ENCODE data around the gene CORO1C. TPM values are rescaled to one million over a fixed set of nuclear protein-coding genes. Genes with fewer than 3 reads are reported as not detected.

CORO1C gene
- polyA plus RNA-seq, 6 donors from 2014 or later = 71.0 to 84.7 (median 73.4) TPM

DNA sequence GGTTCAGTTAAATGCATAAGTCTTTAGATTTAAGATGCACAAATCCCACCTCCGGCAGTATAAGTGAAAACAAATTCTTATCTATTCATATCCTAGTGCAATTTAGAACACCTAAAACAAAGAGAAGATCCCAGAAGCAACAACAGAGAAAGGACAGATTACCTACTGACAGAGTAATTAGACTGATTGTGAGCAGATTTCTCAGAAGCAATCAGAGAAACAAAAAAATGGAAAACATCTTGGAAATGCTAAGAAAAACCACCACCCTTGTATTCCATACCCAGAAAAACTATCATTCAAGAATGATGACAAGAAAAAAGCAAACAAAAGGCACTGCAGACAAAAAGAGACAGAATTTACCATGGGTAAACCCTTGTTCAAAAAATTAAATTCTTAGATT is 50.0 kb downstream of the CORO1C start:
- Mint-ChIP-seq H3K27me3 (no peaks in the 10 kb centered on the region), H3K4me3 (no peak overlapping the region), H3K27ac (peak overlapping the region in 2 of 6 donors; percentile 28 to 52), H3K4me1 (peaks cover 6 to 22% (median 16%) of the 10 kb centered on the region in 3 donors), H3K9me3 (no peaks in the 10 kb centered on the region), H3K36me3 (peaks cover 0 to 6% of the 10 kb centered on the region in 2 donors)
- DNase-seq (no peak), ATAC-seq (ENCODE audit: low read depth in 2 of 2) (no peak)

DNA sequence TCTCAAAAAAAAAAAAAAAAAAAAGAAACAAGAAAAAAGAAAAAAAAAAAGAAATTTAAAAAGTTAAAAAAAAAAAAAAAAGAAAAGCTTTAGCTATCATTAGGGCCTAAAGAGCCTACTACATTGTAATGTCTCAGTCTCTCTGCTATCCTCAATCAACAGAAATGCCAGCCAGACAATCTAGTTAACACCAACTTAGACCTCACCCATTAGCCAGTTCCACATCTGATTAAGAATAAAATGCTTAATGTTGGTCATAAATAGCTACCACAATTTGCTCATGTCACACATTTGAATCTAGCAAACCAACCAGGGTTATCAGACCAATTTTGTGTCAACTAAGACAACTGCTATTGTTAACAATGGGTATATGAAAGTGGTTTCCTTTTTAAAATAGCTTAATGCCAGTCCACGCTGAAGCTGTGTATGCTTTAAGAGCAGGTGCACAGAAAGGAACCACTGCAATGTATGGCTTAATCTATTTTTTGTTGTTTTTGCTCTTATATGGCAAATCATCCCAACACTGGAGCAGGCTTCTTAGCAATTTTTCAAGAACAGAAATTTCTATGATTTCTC is 52.1 kb downstream of the CORO1C start:
- peak overlapping the region in 2 of 6 donors; percentile 30 to 57 for H3K27ac Mint-ChIP-seq
- ATAC-seq (ENCODE audit: low read depth in 2 of 2) = no peak
- peaks cover 4 to 21% (median 11%) of the 10 kb centered on the region in 3 donors for H3K4me1 Mint-ChIP-seq
- H3K27me3 Mint-ChIP-seq = no peaks in the 10 kb centered on the region
- H3K9me3 Mint-ChIP-seq = no peaks in the 10 kb centered on the region
- H3K36me3 Mint-ChIP-seq = peaks cover 7 to 16% of the 10 kb centered on the region in 2 donors
- no peak for DNase-seq
- H3K4me3 Mint-ChIP-seq = no peak overlapping the region

- no peaks in the 10 kb centered on the region for H3K27me3 Mint-ChIP-seq
- no peak for ATAC-seq (ENCODE audit: low read depth in 2 of 2)
- H3K9me3 Mint-ChIP-seq = no peaks in the 10 kb centered on the region
- H3K27ac Mint-ChIP-seq = peak overlapping the region in 1 of 6 donors; percentile 46
- no peak for DNase-seq
- peaks cover 7 to 16% of the 10 kb centered on the region in 2 donors for H3K36me3 Mint-ChIP-seq
- peaks cover 2 to 11% (median 6%) of the 10 kb centered on the region in 3 donors for H3K4me1 Mint-ChIP-seq
- H3K4me3 Mint-ChIP-seq = peak overlapping the region in 1 of 8 donors; percentile 5
Observed at GRCh38 chr12:108678104-108678730, 53.1 kb downstream of the CORO1C start.

DNA sequence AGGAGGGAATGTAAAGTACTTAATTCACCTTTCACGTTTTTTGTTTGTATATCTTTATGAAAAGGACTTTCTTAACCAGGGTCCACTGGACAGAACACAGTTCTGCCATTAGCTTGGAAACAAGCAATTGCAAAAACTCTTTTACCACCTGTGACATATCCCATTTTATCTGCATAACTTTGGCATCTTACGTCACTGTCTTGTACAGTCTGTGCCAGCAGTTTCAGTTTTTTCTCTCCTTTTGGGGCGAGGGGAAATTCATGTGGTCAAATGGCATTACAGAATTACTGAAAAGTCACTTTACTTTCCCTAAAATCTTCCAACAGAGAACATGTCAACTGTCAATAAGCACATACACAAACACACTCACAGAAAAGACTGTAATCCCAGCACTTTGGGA is 53.9 kb downstream of the CORO1C start:
- Mint-ChIP-seq H3K27ac (peak overlapping the region in 1 of 6 donors; percentile 10), H3K4me3 (no peak overlapping the region), H3K9me3 (no peaks in the 10 kb centered on the region), H3K36me3 (peaks cover 7 to 16% of the 10 kb centered on the region in 2 donors), H3K27me3 (no peaks in the 10 kb centered on the region), H3K4me1 (peaks cover 2 to 8% (median 6%) of the 10 kb centered on the region in 3 donors)
- no peak for DNase-seq
- no peak for ATAC-seq (ENCODE audit: low read depth in 2 of 2)

GRCh38 chr12:108676707-108677106 is 54.6 kb downstream of the CORO1C start:
- ATAC-seq (ENCODE audit: low read depth in 2 of 2) (no peak), DNase-seq (no peak)
- Mint-ChIP-seq H3K4me1 (peaks cover 0 to 7% (median 6%) of the 10 kb centered on the region in 3 donors), H3K4me3 (no peak overlapping the region), H3K27me3 (no peaks in the 10 kb centered on the region), H3K9me3 (no peaks in the 10 kb centered on the region), H3K36me3 (peaks cover 7 to 16% of the 10 kb centered on the region in 2 donors), H3K27ac (peak overlapping the region in 1 of 6 donors; percentile 69)

- no peaks in the 10 kb centered on the region for H3K27me3 Mint-ChIP-seq
- H3K4me1 Mint-ChIP-seq = no peaks in the 10 kb centered on the region
- no peak overlapping the region for H3K4me3 Mint-ChIP-seq
- DNase-seq (no peak), ATAC-seq (ENCODE audit: low read depth in 2 of 2) (no peak)
- peaks cover 7 to 16% of the 10 kb centered on the region in 2 donors for H3K36me3 Mint-ChIP-seq
- no peaks in the 10 kb centered on the region for H3K9me3 Mint-ChIP-seq
- peak overlapping the region in 2 of 6 donors; percentile 70 to 74 for H3K27ac Mint-ChIP-seq
Observed at GRCh38 chr12:108675792-108676191, 55.5 kb downstream of the CORO1C start.

GRCh38 chr12:108672054-108672453 is 59.3 kb downstream of the CORO1C start:
- no peaks in the 10 kb centered on the region for H3K9me3 Mint-ChIP-seq
- H3K4me3 Mint-ChIP-seq = no peak overlapping the region
- peaks cover 7 to 16% of the 10 kb centered on the region in 2 donors for H3K36me3 Mint-ChIP-seq
- no peak for DNase-seq
- no peak for ATAC-seq (ENCODE audit: low read depth in 2 of 2)
- peaks cover 7 to 14% (median 13%) of the 10 kb centered on the region in 3 donors for H3K4me1 Mint-ChIP-seq
- no peaks in the 10 kb centered on the region for H3K27me3 Mint-ChIP-seq
- H3K27ac Mint-ChIP-seq = peak overlapping the region in 1 of 6 donors; percentile 60

DNA sequence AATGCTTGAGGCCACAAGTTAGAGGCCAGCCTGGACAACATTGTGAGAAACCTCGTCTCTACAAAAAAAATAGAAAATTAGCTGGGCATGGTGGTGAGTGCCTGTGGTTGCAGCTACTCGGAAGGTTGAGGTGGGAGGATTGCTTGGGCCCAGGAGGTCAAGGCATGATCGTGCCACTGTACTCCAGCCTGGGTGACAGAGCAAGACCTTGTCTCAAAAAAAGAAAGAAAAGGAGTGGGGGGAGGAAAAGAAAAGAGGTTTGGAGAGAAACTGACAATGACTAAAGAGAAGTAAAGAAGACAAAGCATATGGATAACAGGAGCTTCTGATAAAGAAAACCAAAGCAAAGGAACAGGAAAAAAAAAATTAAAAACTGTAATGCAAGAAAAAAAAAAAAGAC is 60.2 kb downstream of the CORO1C start:
- no peaks in the 10 kb centered on the region for H3K9me3 Mint-ChIP-seq
- ATAC-seq (ENCODE audit: low read depth in 2 of 2) = no peak
- peak overlapping the region in 3 of 6 donors; percentile 27 to 49 (median 30) for H3K27ac Mint-ChIP-seq
- no peak for DNase-seq
- H3K4me3 Mint-ChIP-seq = no peak overlapping the region
- H3K36me3 Mint-ChIP-seq = peaks cover 7 to 8% of the 10 kb centered on the region in 2 donors
- no peaks in the 10 kb centered on the region for H3K27me3 Mint-ChIP-seq
- peaks cover 14 to 21% (median 19%) of the 10 kb centered on the region in 3 donors for H3K4me1 Mint-ChIP-seq

DNA sequence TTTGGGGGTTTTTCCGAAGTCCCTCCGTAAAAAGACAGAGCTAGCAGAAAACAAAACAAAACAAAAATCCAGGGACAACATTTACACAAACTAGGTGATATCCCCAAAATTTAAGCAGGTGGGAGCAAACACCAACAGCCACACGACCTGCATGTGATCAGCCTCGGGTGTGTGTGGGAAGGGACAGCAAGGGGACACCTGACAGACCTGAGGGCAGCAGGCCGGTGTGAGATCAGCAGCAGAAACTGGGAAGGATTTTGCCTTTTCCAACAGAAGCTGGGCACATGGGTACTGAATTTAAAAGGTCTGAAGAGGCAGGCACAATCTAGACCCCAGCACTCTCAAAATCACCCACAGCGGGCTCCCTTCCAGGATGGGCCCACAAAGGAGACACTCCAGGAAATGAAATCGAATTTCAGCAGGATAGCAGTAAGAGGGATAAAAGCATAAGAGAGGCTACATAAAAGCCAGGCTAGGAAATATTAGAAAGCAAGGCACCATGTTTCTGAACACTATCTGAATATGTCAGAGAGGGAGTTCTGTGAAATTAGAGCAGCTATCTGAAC is 61.2 kb downstream of the CORO1C start:
- ATAC-seq (ENCODE audit: low read depth in 2 of 2) = no peak
- Mint-ChIP-seq H3K4me1 (peaks cover 18 to 31% (median 22%) of the 10 kb centered on the region in 3 donors), H3K9me3 (no peaks in the 10 kb centered on the region), H3K36me3 (no peaks in the 10 kb centered on the region), H3K4me3 (no peak overlapping the region), H3K27ac (peak overlapping the region in 2 of 6 donors; percentile 27 to 66), H3K27me3 (no peaks in the 10 kb centered on the region)
- DNase-seq = no peak

DNA sequence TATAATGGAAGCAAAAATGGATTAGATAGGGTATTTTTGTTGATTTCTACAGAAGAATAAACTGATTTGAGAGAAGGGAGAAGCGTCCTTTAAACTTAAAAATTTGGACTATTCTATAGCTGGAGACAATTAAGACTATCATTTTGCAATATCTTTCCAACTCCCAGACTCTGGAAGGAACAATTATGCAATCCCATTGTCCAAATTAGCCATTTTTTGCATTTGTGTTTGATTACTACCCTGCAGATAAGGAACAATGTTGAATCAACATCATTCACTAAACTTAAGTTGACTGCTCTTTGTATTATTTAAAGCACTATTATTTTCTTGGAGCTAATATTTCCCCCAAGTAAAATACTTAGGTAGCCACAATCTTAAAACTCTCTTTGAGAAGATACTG is 62.8 kb downstream of the CORO1C start:
- Mint-ChIP-seq H3K27me3 (no peaks in the 10 kb centered on the region), H3K27ac (no peak overlapping the region), H3K9me3 (no peaks in the 10 kb centered on the region), H3K4me3 (no peak overlapping the region), H3K36me3 (peaks cover 0 to 3% of the 10 kb centered on the region in 2 donors), H3K4me1 (peaks cover 33 to 47% (median 37%) of the 10 kb centered on the region in 3 donors)
- no peak for ATAC-seq (ENCODE audit: low read depth in 2 of 2)
- DNase-seq = no peak

- no peak for DNase-seq
- Mint-ChIP-seq H3K9me3 (no peaks in the 10 kb centered on the region), H3K36me3 (peaks cover 0 to 6% of the 10 kb centered on the region in 2 donors), H3K4me3 (no peak overlapping the region), H3K27ac (peak overlapping the region in 3 of 6 donors; percentile 39 to 81 (median 75)), H3K4me1 (peaks cover 37 to 52% (median 41%) of the 10 kb centered on the region in 3 donors), H3K27me3 (no peaks in the 10 kb centered on the region)
- ATAC-seq (ENCODE audit: low read depth in 2 of 2) = no peak
Observed at GRCh38 chr12:108668063-108668462, 63.3 kb downstream of the CORO1C start.

GRCh38 chr12:108667349-108667748 is 64.0 kb downstream of the CORO1C start:
- peaks cover 37 to 56% (median 45%) of the 10 kb centered on the region in 3 donors for H3K4me1 Mint-ChIP-seq
- H3K9me3 Mint-ChIP-seq = no peaks in the 10 kb centered on the region
- H3K27ac Mint-ChIP-seq = peak overlapping the region in 2 of 6 donors; percentile 75 to 81
- no peaks in the 10 kb centered on the region for H3K27me3 Mint-ChIP-seq
- H3K4me3 Mint-ChIP-seq = peak overlapping the region in 4 of 8 donors; percentile 6 to 63 (median 42)
- H3K36me3 Mint-ChIP-seq = peaks cover 0 to 6% of the 10 kb centered on the region in 2 donors
- DNase-seq = no peak
- ATAC-seq (ENCODE audit: low read depth in 2 of 2) = peak; percentile 56 to 66

DNA sequence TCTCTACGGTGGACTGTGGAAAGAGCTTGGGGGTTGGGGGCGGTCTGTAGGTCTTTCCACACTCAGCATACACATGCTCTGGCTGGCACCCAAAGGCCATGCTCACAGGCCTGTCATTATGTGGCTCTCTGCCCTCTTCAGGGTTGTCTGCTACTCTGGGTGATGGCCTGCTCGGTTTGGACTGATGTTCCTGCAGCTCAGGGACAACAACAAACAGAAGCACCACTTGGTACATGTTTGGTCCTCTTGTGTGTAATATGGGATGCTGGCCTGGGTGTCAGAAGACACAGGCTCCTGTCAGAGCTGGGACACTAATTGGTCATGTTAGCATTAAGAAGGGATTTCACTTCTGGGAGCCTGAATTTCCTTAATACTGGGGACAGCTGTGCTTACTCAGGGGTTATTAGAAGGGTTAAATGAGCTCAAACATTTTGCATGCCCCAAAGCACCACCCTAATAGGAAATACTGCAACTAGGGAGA is 64.9 kb downstream of the CORO1C start:
- no peaks in the 10 kb centered on the region for H3K27me3 Mint-ChIP-seq
- peak overlapping the region in 3 of 6 donors; percentile 45 to 72 (median 63) for H3K27ac Mint-ChIP-seq
- peaks cover 0 to 6% of the 10 kb centered on the region in 2 donors for H3K36me3 Mint-ChIP-seq
- H3K9me3 Mint-ChIP-seq = no peaks in the 10 kb centered on the region
- DNase-seq = no peak
- H3K4me1 Mint-ChIP-seq = peaks cover 37 to 61% (median 45%) of the 10 kb centered on the region in 3 donors
- peak overlapping the region in 2 of 8 donors; percentile 25 to 29 for H3K4me3 Mint-ChIP-seq
- ATAC-seq (ENCODE audit: low read depth in 2 of 2) = no peak

Data from naive B cell (primary cell).